K562 (cell line): Measurements from ENCODE around the gene B4GALT5. TPM values are rescaled to one million over a fixed set of nuclear protein-coding genes. Genes with fewer than 3 reads are reported as not detected.

Experiments
- ATAC-seq: fragments of 200-7000 bp; cut with Tn5 transposase; 3 replicates; pipeline ENCODE4 v1.9.1; 2020; ENCODE audit warnings: moderate library complexity
- BruUV-seq: library from RNA; stranded (reverse); fragments of 400-500 nt; replicated peaks from 2 replicates; lab custom pipeline; 2021; lab: Mats Ljungman, UMichigan
- CTCF ChIA-PET: fragments of 300-600 bp; formaldehyde crosslinking; extraction: SDS; loops from one replicate; lab custom pipeline; 2021; ENCODE audit warnings: low intra/inter-chr PET ratio; lab: Yijun Ruan, JAX
- POLR2A ChIA-PET: fragments of 300-600, 350-650 bp; sonication (Branson Sonifier 250); formaldehyde crosslinking; extraction: SDS; loops from one replicate; lab custom pipeline; 2021; ENCODE audit warnings: antibody characterized with exemption, inconsistent platforms; lab: Yijun Ruan, JAX
- DNase-seq, 4 experiments: peaks; one replicate each; pipeline versions ENCODE4 v3.0.0 to v3.0.0-alpha.2; 2011 to 2018; ENCODE audit warnings: low spot score in 3 of 4, mixed read lengths in 3 of 4; ENCODE audit errors: extremely low read depth in 1 of 4
- FAIRE-seq: peaks from 2 replicates; lab custom pipeline; 2011; peaks lifted over from hg19 to GRCh38; lab: Jason Lieb, UNC
- H2AFZ ChIP-seq: 2 replicates; pipeline ENCODE4 v1.6.0; 2011; ENCODE audit warnings: low read depth, low read length, control low read depth, inconsistent platforms
- H3K27ac ChIP-seq: fragments of 200-600 bp; 3 replicates; pipeline ENCODE4 v1.8.0; 2011; ENCODE audit warnings: low read depth, mild to moderate bottlenecking, control low read depth, inconsistent platforms, low read length, moderate library complexity, mixed read lengths; ENCODE audit errors: extremely low read depth
- H3K27me3 ChIP-seq, 2 experiments: fragments of 300-600 bp in 1 of 2; 2 replicates in 1 of 2; 3 replicates in 1 of 2; pipeline versions ENCODE4 v1.6.0 to v1.8.0; 2011; ENCODE audit warnings: inconsistent platforms in 2 of 2, low read length in 2 of 2, mild to moderate bottlenecking in 1 of 2, mixed read lengths in 1 of 2, moderate library complexity in 1 of 2; ENCODE audit not compliant: control insufficient read depth in 2 of 2, insufficient read depth in 2 of 2
- H3K36me3 ChIP-seq: fragments of 300-600 bp; 3 replicates; pipeline ENCODE4 v1.8.0; 2011; ENCODE audit warnings: mild to moderate bottlenecking, low read length, inconsistent platforms; ENCODE audit not compliant: control insufficient read depth, insufficient read depth
- H3K4me1 ChIP-seq, 2 experiments: fragments of 200-600 bp in 1 of 2; replicated peaks in 1 of 2; 2 replicates in 1 of 2; 3 replicates in 1 of 2; pipeline versions ENCODE4 v1.5.1 to v1.8.0; 2011; ENCODE audit warnings: inconsistent platforms in 2 of 2, low read length in 2 of 2, mild to moderate bottlenecking in 1 of 2, mixed read lengths in 1 of 2, moderate library complexity in 1 of 2; ENCODE audit not compliant: control insufficient read depth in 2 of 2, insufficient read depth in 2 of 2
- H3K4me2 ChIP-seq: 2 replicates; pipeline ENCODE4 v1.6.1; 2011; ENCODE audit warnings: low read length, control low read depth, inconsistent platforms, mixed read lengths; ENCODE audit not compliant: insufficient read depth
- H3K4me3 ChIP-seq: fragments of 200-600 bp; sonication (generic), shearing (Covaris generic); 2 replicates; pipeline ENCODE4 v1.5.1; 2016; ENCODE audit warnings: control low read depth, inconsistent platforms
- H3K79me2 ChIP-seq: fragments of 200-600 bp; 3 replicates; pipeline ENCODE4 v1.8.0; 2011; ENCODE audit warnings: low read length, inconsistent platforms; ENCODE audit not compliant: control insufficient read depth, insufficient read depth
- H3K9ac ChIP-seq, 2 experiments: 2 replicates each; pipeline versions ENCODE4 v1.6.0 to v1.6.1; 2011; ENCODE audit warnings: low read depth in 2 of 2, low read length in 2 of 2, control low read depth in 1 of 2, inconsistent platforms in 1 of 2, mild to moderate bottlenecking in 1 of 2, mixed read lengths in 1 of 2; ENCODE audit not compliant: insufficient read depth in 1 of 2
- H3K9me1 ChIP-seq: one replicate; pipeline ENCODE4 v1.6.0; 2011; ENCODE audit warnings: inconsistent platforms, mild to moderate bottlenecking, low read length, moderate library complexity; ENCODE audit not compliant: control insufficient read depth, insufficient read depth
- H3K9me3 ChIP-seq: replicated peaks from 2 replicates; pipeline ENCODE4 v1.5.1; 2011; ENCODE audit warnings: low read depth, low read length, inconsistent platforms; ENCODE audit not compliant: control insufficient read depth, insufficient read depth
- H4K20me1 ChIP-seq: replicated peaks from 2 replicates; pipeline ENCODE4 v1.6.1; 2011; ENCODE audit warnings: low read length, inconsistent platforms, mixed read lengths; ENCODE audit not compliant: control insufficient read depth, insufficient read depth
- BDP1 ChIP-seq: IDR thresholded peaks from 3 replicates; pipeline ENCODE4 v1.6.1; 2011; ENCODE audit not compliant: insufficient read length, insufficient read depth
- DDX20 ChIP-seq: fragments of 450-650 bp; IDR thresholded peaks from 2 replicates; pipeline ENCODE4 v1.6.1; 2016; ENCODE audit warnings: missing genetic modification characterization, low read depth, mild to moderate bottlenecking, missing compliant biosample characterization, moderate library complexity
- ELK1 ChIP-seq: sonication (generic); formaldehyde crosslinking; IDR thresholded peaks from 2 replicates; pipeline ENCODE4 v1.8.1; 2022; ENCODE audit warnings: missing genetic modification reagents
- EP300 ChIP-seq: IDR thresholded peaks from 2 replicates; pipeline ENCODE4 v1.6.1; 2012; ENCODE audit warnings: low read length, improper control_type of control experiment
- KLF13 ChIP-seq: fragments of 450-650 bp; IDR thresholded peaks from 2 replicates; pipeline ENCODE4 v1.6.1; 2016; ENCODE audit warnings: missing genetic modification characterization, low read depth, mild to moderate bottlenecking, missing compliant biosample characterization, moderate library complexity, borderline replicate concordance
- MCM7 ChIP-seq, 2 experiments: fragments of 450-650 bp; IDR thresholded peaks; 2 replicates each; pipeline ENCODE4 v1.6.1; 2016 to 2018
- MTA1 ChIP-seq: fragments of 450-650 bp; IDR thresholded peaks from 2 replicates; pipeline ENCODE4 v1.6.1; 2017; ENCODE audit warnings: borderline replicate concordance
- RBM25 ChIP-seq: fragments of 200-400 bp; formaldehyde crosslinking; IDR thresholded peaks from 2 replicates; pipeline ENCODE4 v1.6.1; 2018; ENCODE audit warnings: low read length, low read depth, moderate library complexity; ENCODE audit not compliant: severe bottlenecking
- SMARCA4 ChIP-seq: fragments of 450-650 bp; IDR thresholded peaks from 2 replicates; pipeline ENCODE4 v1.6.1; 2016
- SNIP1 ChIP-seq: fragments of 450-650 bp; IDR thresholded peaks from 2 replicates; pipeline ENCODE4 v1.7.1; 2017; ENCODE audit warnings: low read depth, mild to moderate bottlenecking
- TCFL5 ChIP-seq: fragments of 250-450 bp; sonication (Bioruptor Pico); conservative IDR thresholded peaks from 2 replicates; pipeline ENCODE4 v1.6.1; 2021; ENCODE audit warnings: mild to moderate bottlenecking, moderate library complexity, matching md5 sums
- TEAD4 ChIP-seq, 2 experiments: sonication (generic) in 1 of 2; formaldehyde crosslinking in 1 of 2; IDR thresholded peaks; 2 replicates each; pipeline versions ENCODE4 v1.6.1 to v1.8.0; 2012 to 2022; ENCODE audit warnings: borderline replicate concordance in 1 of 2, inconsistent platforms in 1 of 2, low read length in 1 of 2, mild to moderate bottlenecking in 1 of 2, missing genetic modification reagents in 1 of 2
- ZBTB11 ChIP-seq, 3 experiments: fragments of 200-800 bp in 1 of 3; fragments of 250-450 bp in 1 of 3; fragments of 450-650 bp in 1 of 3; sonication (Bioruptor Pico) in 1 of 3; sonication (Bioruptor generic) in 1 of 3; formaldehyde crosslinking in 1 of 3; IDR thresholded peaks; 2 replicates each; pipeline versions ENCODE4 v1.6.1 to v1.8.0; 2016 to 2022; ENCODE audit warnings: mild to moderate bottlenecking in 2 of 3, missing genetic modification characterization in 2 of 3, missing compliant biosample characterization in 1 of 3, moderate library complexity in 1 of 3
- ZNF134 ChIP-seq: fragments of 250-450 bp; sonication (Bioruptor Pico); conservative IDR thresholded peaks from 2 replicates; pipeline ENCODE4 v1.4.0; 2020
- ZNF354B ChIP-seq: fragments of 250-450 bp; sonication (Bioruptor Pico); IDR thresholded peaks from 2 replicates; pipeline ENCODE4 v1.4.0; 2020
- ZNF589 ChIP-seq: fragments of 200-800 bp; sonication (Bioruptor generic); IDR thresholded peaks from 2 replicates; pipeline ENCODE4 v1.6.1; 2016; ENCODE audit warnings: low read depth, missing genetic modification characterization, missing compliant biosample characterization
- ZNF696 ChIP-seq: fragments of 250-450 bp; sonication (Bioruptor Pico); conservative IDR thresholded peaks from 2 replicates; pipeline ENCODE4 v1.4.0; 2020; ENCODE audit warnings: mild to moderate bottlenecking, moderate library complexity
- WGBS: fragments of 100-300 bp; shearing (Covaris generic); methylation state at CpG from one replicate; pipeline ENCODE4 v1.1.6; 2016; ENCODE audit warnings: low coverage, mixed read lengths; ENCODE audit not compliant: insufficient coverage; ENCODE audit errors: missing lambda C conversion rate; 5-methylcytosine and 5-hydroxymethylcytosine counted together
- in situ Hi-C: fragments of 300-500 bp; cut with MboI; formaldehyde crosslinking; loops from 4 replicates; pipeline ENCODE4 v1.15.0; 2018; ENCODE audit warnings: inconsistent platforms, mixed read lengths
- intact Hi-C: fragments of 100-400 bp; cut with micrococcal nuclease; formaldehyde crosslinking; loops from 2 replicates; pipeline ENCODE4 v1.14.2; 2022
- polyA plus RNA-seq, 8 experiments: library from polyadenylated mRNA; depleted of rRNA in 4 of 8; stranded (reverse) in 5 of 8; unstranded in 3 of 8; fragments of >200 nt; fragmentation: Nextera tagmentation in 2 of 8; fragmentation: Illumina TruSeq in 1 of 8; extraction: Ambion mirVana in 2 of 8; extraction: Trizol in 1 of 8; gene quantifications; 2 replicates each; pipeline versions ENCODE4 v1.2.1 to v1.2.3, GENCODE V29; 2011 to 2014; ENCODE audit warnings: inconsistent platforms in 1 of 8, missing spikeins in 1 of 8
- total RNA-seq, 7 experiments: library from RNA; depleted of rRNA in 6 of 7; stranded (reverse); fragments of >200 nt in 6 of 7; fragmentation: Illumina TruSeq in 2 of 7; extraction: Trizol in 2 of 7; gene quantifications; 2 replicates each; pipeline versions ENCODE4 v1.2.1 to v1.2.3, GENCODE V29; 2011 to 2021; ENCODE audit warnings: low replicate concordance in 1 of 7

The B4GALT5 gene
- total and polyA plus RNA-seq, 9 of the 15 experiments (the other 6 are each of a cell fraction or from before 2014, with no cell fraction given): 8.5 to 32.6 (median 23.4) TPM

GRCh38 chr20:49677777-49678758, 35.6 kb downstream of the B4GALT5 start:
- H3K4me3 ChIP-seq: no peak overlapping the region
- no peaks in the 10 kb centered on the region; the same call in 2 of the 3 replicates for H3K36me3 ChIP-seq
- intact Hi-C loops: no loop called here
- H3K27ac ChIP-seq: peak overlapping the region; percentile 75
- peaks cover 97% of the 10 kb centered on the region for H3K79me2 ChIP-seq
- peak overlapping the region; percentile 32 for H3K4me2 ChIP-seq
- peaks cover 13 to 57% of the 10 kb centered on the region in 2 experiments for H3K4me1 ChIP-seq
- peak; percentile 38 for ATAC-seq
- H3K9me3 ChIP-seq: no peaks in the 10 kb centered on the region
- 20% methylated on average over 11 of the region's 11 CpGs for WGBS
- peak overlapping the region in 1 of 2 experiments; percentile 29; a peak in 2 of 4 replicates for H3K9ac ChIP-seq
- ChIA-PET POLR2A (interaction anchor here (0.6 to 2.4 kb wide), 6 partner anchors 8 to 301 kb away, joined by 3 to 13 read pairs (median 3); no protein-coding TSS in a partner anchor), CTCF (no interaction called here)
- in situ Hi-C loops: no loop called here
- H3K27me3 ChIP-seq: no peaks in the 10 kb centered on the region
- FAIRE-seq: peak; percentile 51
- no peaks in the 10 kb centered on the region for H3K9me1 ChIP-seq
- no TSS peak for BruUV-seq
- H4K20me1 ChIP-seq: peaks cover 3% of the 10 kb centered on the region; the same call in 1 of the 2 replicates
- DNase-seq: peak in 3 of 4 experiments; percentile 15 to 73 (median 43)
- H2AFZ ChIP-seq: no peak overlapping the region
- TF ChIP-seq ZNF696 (no peak), TCFL5 (CRISPR knock-in tag) (no peak), ELK1 (no peak), EP300 (peak; percentile 44), ZNF354B (no peak), SNIP1 (no peak), SMARCA4 (peak; percentile 84), ZNF134 (CRISPR knock-in tag) (no peak), RBM25 (no peak), TEAD4 (IDR thresholded peaks at IDR 0.05; ENCODE audit: low read length) (peak; percentile 60; the same call in 1 of the 2 replicates), TEAD4 (CRISPR knock-in tag; IDR thresholded peaks at IDR 0.05; ENCODE audit: borderline replicate concordance) (no peak), MCM7 (IDR thresholded peaks at IDR 0.05) (no peak), BDP1 (no peak), KLF13 (tag) (no peak), ZBTB11 (CRISPR knock-in tag; IDR thresholded peaks at IDR 0.05) (0 out of 6 replicates have a peak, but pooled peaks of 1 of the 3 experiments have one; percentile 17), ZNF589 (CRISPR knock-in tag) (no peak), MTA1 (0 out of 2 replicates have a peak, but pooled peaks have one; percentile 46), DDX20 (tag) (no peak)
